Measurements from ENCODE around the gene MT1M.

Gene MT1M

GRCh38 chr16:56653218-56653617 lies 20.8 kb downstream of the MT1M start:
- Histone ChIP-seq H3K4me3 (ENCODE audit: insufficient read depth, low read length, poor library complexity, severe bottlenecking) (no peak overlapping the region), H3K27ac (ENCODE audit: low read depth, low read length) (no peak overlapping the region), H2AFZ (ENCODE audit: low read depth, low read length, severe bottlenecking) (no peak overlapping the region), H3K27me3 (ENCODE audit: low read length) (no peaks in the 10 kb centered on the region), H3K9ac (ENCODE audit: low read length) (no peak overlapping the region), H3K36me3 (ENCODE audit: low read length) (no peaks in the 10 kb centered on the region), H3K79me2 (ENCODE audit: insufficient read depth, low read length) (no peaks in the 10 kb centered on the region), H3K9me2 (replicated peaks; ENCODE audit: insufficient read depth, low read length) (no peaks in the 10 kb centered on the region), H3F3A (ENCODE audit: insufficient read depth) (no peaks in the 10 kb centered on the region), H3K9me3 (ENCODE audit: insufficient read depth, low read length) (no peaks in the 10 kb centered on the region), H4K20me1 (ENCODE audit: low read depth, low read length) (no peaks in the 10 kb centered on the region), H3K4me2 (ENCODE audit: low read depth, low read length, poor library complexity, severe bottlenecking) (no peak overlapping the region)
- TF ChIP-seq EZH2phosphoT487 (conservative IDR thresholded peaks at IDR 0.05; ENCODE audit: low read length): no peak
- no peak for TF ChIP-seq CTCF (IDR thresholded peaks at IDR 0.05; ENCODE audit: insufficient read depth, low read length, poor library complexity, severe bottlenecking)

DNA sequence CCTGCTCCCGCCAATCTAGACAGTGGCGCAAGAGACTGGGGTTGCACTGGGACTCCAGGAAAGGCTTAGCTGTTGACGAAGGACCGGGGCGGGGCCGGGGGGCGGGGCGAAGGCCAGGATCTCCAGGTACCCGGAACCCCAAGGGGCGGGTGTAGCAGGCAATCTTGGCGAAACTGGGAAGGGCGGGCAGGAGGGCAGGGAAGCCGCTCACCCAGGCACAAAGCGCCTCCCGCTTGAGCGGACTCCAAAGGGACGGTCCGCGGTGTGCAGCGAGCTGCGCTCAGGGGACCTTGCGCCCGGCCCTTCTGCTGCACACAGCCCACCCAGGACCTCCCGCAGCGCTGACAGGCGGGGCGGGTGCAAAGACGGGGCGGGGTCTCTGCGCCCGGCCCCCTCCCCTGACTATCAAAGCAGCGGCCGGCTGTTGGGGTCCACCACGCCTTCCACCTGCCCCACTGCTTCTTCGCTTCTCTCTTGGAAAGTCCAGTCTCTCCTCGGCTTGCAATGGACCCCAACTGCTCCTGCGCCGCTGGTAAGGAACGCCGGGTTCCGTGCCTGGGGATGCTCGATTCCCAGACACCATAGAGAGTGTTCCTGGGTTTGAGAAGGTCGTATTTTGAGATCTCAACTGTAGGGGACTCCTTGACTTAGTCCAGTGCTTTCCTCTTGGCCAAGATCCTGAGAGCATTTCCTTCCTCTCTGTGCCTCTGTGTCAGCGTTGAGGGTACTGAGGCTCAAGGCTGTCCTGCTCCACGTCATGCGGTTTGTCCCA lies 25.3 kb downstream of the MT1M start, which contains the start of gene MT1F:
MT1F (plus strand) TSS at position 405 of the 772 bp plus-strand sequence; CDS start at position 505, 100 bp downstream.
- Histone ChIP-seq H2AFZ (ENCODE audit: low read depth, low read length, severe bottlenecking) (peak within 1 kb of the TSS; percentile 63), H3K27ac (ENCODE audit: low read depth, low read length) (no peak within 1 kb of the TSS), H3K9me2 (replicated peaks; ENCODE audit: insufficient read depth, low read length) (no peaks in the 10 kb centered on the region), H3K36me3 (ENCODE audit: low read length) (no peaks in the 10 kb centered on the region), H4K20me1 (ENCODE audit: low read depth, low read length) (no peaks in the 10 kb centered on the region), H3K9ac (ENCODE audit: low read length) (peak within 1 kb of the TSS; percentile 25; the same call in 1 of the 2 replicates), H3K4me2 (ENCODE audit: low read depth, low read length, poor library complexity, severe bottlenecking) (peak within 1 kb of the TSS; percentile 52), H3K27me3 (ENCODE audit: low read length) (no peaks in the 10 kb centered on the region), H3K79me2 (ENCODE audit: insufficient read depth, low read length) (no peaks in the 10 kb centered on the region), H3F3A (ENCODE audit: insufficient read depth) (no peaks in the 10 kb centered on the region), H3K9me3 (ENCODE audit: insufficient read depth, low read length) (no peaks in the 10 kb centered on the region), H3K4me3 (ENCODE audit: insufficient read depth, low read length, poor library complexity, severe bottlenecking) (peak within 1 kb of the TSS; percentile 47)
- TF ChIP-seq CTCF (IDR thresholded peaks at IDR 0.05; ENCODE audit: insufficient read depth, low read length, poor library complexity, severe bottlenecking) (no peak), EZH2phosphoT487 (conservative IDR thresholded peaks at IDR 0.05; ENCODE audit: low read length) (no peak)

- Histone ChIP-seq H3K4me2 (ENCODE audit: low read depth, low read length, poor library complexity, severe bottlenecking) (peak overlapping the region; percentile 52), H3F3A (ENCODE audit: insufficient read depth) (no peaks in the 10 kb centered on the region), H3K27me3 (ENCODE audit: low read length) (no peaks in the 10 kb centered on the region), H3K9ac (ENCODE audit: low read length) (no peak overlapping the region; the same call in 1 of the 2 replicates), H3K9me2 (replicated peaks; ENCODE audit: insufficient read depth, low read length) (no peaks in the 10 kb centered on the region), H3K36me3 (ENCODE audit: low read length) (no peaks in the 10 kb centered on the region), H2AFZ (ENCODE audit: low read depth, low read length, severe bottlenecking) (no peak overlapping the region), H3K4me3 (ENCODE audit: insufficient read depth, low read length, poor library complexity, severe bottlenecking) (no peak overlapping the region), H3K79me2 (ENCODE audit: insufficient read depth, low read length) (no peaks in the 10 kb centered on the region), H3K9me3 (ENCODE audit: insufficient read depth, low read length) (no peaks in the 10 kb centered on the region), H4K20me1 (ENCODE audit: low read depth, low read length) (no peaks in the 10 kb centered on the region), H3K27ac (ENCODE audit: low read depth, low read length) (no peak overlapping the region)
- TF ChIP-seq EZH2phosphoT487 (conservative IDR thresholded peaks at IDR 0.05; ENCODE audit: low read length) (no peak), CTCF (IDR thresholded peaks at IDR 0.05; ENCODE audit: insufficient read depth, low read length, poor library complexity, severe bottlenecking) (no peak)
Observed at GRCh38 chr16:56658327-56658875, 25.9 kb downstream of the MT1M start.
